IMR-90 (cell line): ENCODE measurements around the gene MRTFA. TPM values are rescaled to one million over a fixed set of nuclear protein-coding genes. Genes with fewer than 3 reads are reported as not detected.

Source experiments
- ATAC-seq: fragments of 200-7000 bp; cut with Tn5 transposase; 2 replicates; pipeline ENCODE4 v1.9.1; 2020; ENCODE audit warnings: low read depth, mild to moderate bottlenecking, moderate library complexity
- BruUV-seq: library from RNA; stranded (reverse); fragments of 400-500 nt; replicated peaks from 2 replicates; lab custom pipeline; 2021; lab: Mats Ljungman, UMichigan
- CTCF ChIA-PET: fragments of 300-600 bp; formaldehyde crosslinking; extraction: SDS; loops from one replicate; lab custom pipeline; 2021; ENCODE audit warnings: antibody characterized with exemption; lab: Yijun Ruan, JAX
- POLR2A ChIA-PET: fragments of 300-600 bp; sonication (Branson Sonifier 250); formaldehyde crosslinking; loops from one replicate; lab custom pipeline; 2022; ENCODE audit warnings: antibody characterized with exemption; ENCODE audit not compliant: unreplicated experiment; lab: Charles Lee
- DNase-seq: peaks from one replicate; pipeline ENCODE4 v3.0.0; 2013
- H2AFZ ChIP-seq: replicated peaks from 2 replicates; pipeline ENCODE3; 2013; ENCODE audit warnings: low read length, mild to moderate bottlenecking; ENCODE audit not compliant: poor library complexity
- H2AK5ac ChIP-seq: 2 replicates; pipeline ENCODE4 v1.6.1; 2013; ENCODE audit warnings: low read depth, low read length, inconsistent platforms
- H2AK9ac ChIP-seq: replicated peaks from 2 replicates; pipeline ENCODE3; 2013; ENCODE audit warnings: mild to moderate bottlenecking, low read depth, low read length, moderate library complexity; ENCODE audit not compliant: poor library complexity
- H2BK120ac ChIP-seq: 2 replicates; pipeline ENCODE4 v1.6.1; 2013; ENCODE audit warnings: low read depth, low read length, inconsistent platforms
- H2BK15ac ChIP-seq: 3 replicates; pipeline ENCODE4 v1.6.1; 2013; ENCODE audit warnings: low read depth, low read length, inconsistent platforms
- H2BK20ac ChIP-seq: 2 replicates; pipeline ENCODE4 v1.6.1; 2013; ENCODE audit warnings: low read depth, mild to moderate bottlenecking, inconsistent platforms, low read length, moderate library complexity
- H2BK5ac ChIP-seq: 2 replicates; pipeline ENCODE4 v1.6.1; 2013; ENCODE audit warnings: mild to moderate bottlenecking, low read depth, low read length, inconsistent platforms; ENCODE audit not compliant: poor library complexity, severe bottlenecking
- H3K14ac ChIP-seq: replicated peaks from 2 replicates; pipeline ENCODE4 v1.6.1; 2013; ENCODE audit warnings: low read depth, low read length, inconsistent platforms
- H3K18ac ChIP-seq: 2 replicates; pipeline ENCODE4 v1.6.1; 2013; ENCODE audit warnings: low read depth, low read length, control low read depth
- H3K23ac ChIP-seq: 2 replicates; pipeline ENCODE4 v1.6.1; 2013; ENCODE audit warnings: low read depth, low read length, inconsistent platforms
- H3K27ac ChIP-seq: 2 replicates; pipeline ENCODE4 v1.5.1; 2013; ENCODE audit warnings: mild to moderate bottlenecking, control low read depth, low read length; ENCODE audit not compliant: insufficient read depth
- H3K27me3 ChIP-seq: 2 replicates; pipeline ENCODE4 v1.6.1; 2013; ENCODE audit warnings: low read length; ENCODE audit not compliant: control insufficient read depth, insufficient read depth
- H3K36me3 ChIP-seq: 2 replicates; pipeline ENCODE4 v1.6.1; 2013; ENCODE audit warnings: low read length, mixed read lengths; ENCODE audit not compliant: control insufficient read depth, insufficient read depth
- H3K4ac ChIP-seq: 2 replicates; pipeline ENCODE4 v1.6.1; 2013; ENCODE audit warnings: low read depth, low read length, inconsistent platforms
- H3K4me1 ChIP-seq: 2 replicates; pipeline ENCODE4 v1.6.1; 2013; ENCODE audit warnings: low read length, mixed read lengths; ENCODE audit not compliant: control insufficient read depth, insufficient read depth
- H3K4me2 ChIP-seq: 2 replicates; pipeline ENCODE4 v1.6.1; 2013; ENCODE audit warnings: low read depth, mild to moderate bottlenecking, control low read depth, low read length, moderate library complexity
- H3K4me3 ChIP-seq: 2 replicates; pipeline ENCODE4 v1.5.1; 2013; ENCODE audit warnings: low read depth, mild to moderate bottlenecking, control low read depth, low read length, moderate library complexity; ENCODE audit not compliant: insufficient read depth
- H3K56ac ChIP-seq: 2 replicates; pipeline ENCODE4 v1.6.1; 2013; ENCODE audit warnings: low read length, inconsistent platforms; ENCODE audit not compliant: insufficient read depth; ENCODE audit errors: extremely low read depth
- H3K79me1 ChIP-seq, 2 experiments: 2 replicates each; pipeline ENCODE4 v1.6.1; 2013; ENCODE audit warnings: low read length in 2 of 2, inconsistent platforms in 1 of 2, low read depth in 1 of 2
- H3K9ac ChIP-seq: 2 replicates; pipeline ENCODE4 v1.6.1; 2013; ENCODE audit warnings: low read depth, low read length, control low read depth
- H3K9me1 ChIP-seq: 2 replicates; pipeline ENCODE4 v1.6.1; 2013; ENCODE audit warnings: low read length, inconsistent platforms; ENCODE audit not compliant: insufficient read depth
- H3K9me3 ChIP-seq: 2 replicates; pipeline ENCODE4 v1.6.1; 2013; ENCODE audit warnings: low read length; ENCODE audit not compliant: control insufficient read depth, insufficient read depth
- H4K20me1 ChIP-seq: 2 replicates; pipeline ENCODE4 v1.6.1; 2013; ENCODE audit warnings: low read length, inconsistent platforms; ENCODE audit not compliant: insufficient read depth
- H4K5ac ChIP-seq: 2 replicates; pipeline ENCODE4 v1.6.1; 2013; ENCODE audit warnings: mild to moderate bottlenecking, low read depth, low read length, control low read depth
- H4K8ac ChIP-seq, 2 experiments: 2 replicates each; pipeline ENCODE4 v1.6.1; 2013; ENCODE audit warnings: low read depth in 2 of 2, low read length in 2 of 2, control low read depth in 1 of 2, inconsistent platforms in 1 of 2
- H4K91ac ChIP-seq: 2 replicates; pipeline ENCODE4 v1.6.1; 2013; ENCODE audit warnings: low read depth, low read length, inconsistent platforms; ENCODE audit not compliant: insufficient read depth
- BHLHE40 ChIP-seq: fragments of 150-350 bp; IDR thresholded peaks from 2 replicates; pipeline ENCODE4 v1.6.1; 2016; ENCODE audit warnings: mild to moderate bottlenecking, low read depth, low read length
- CEBPB ChIP-seq: IDR thresholded peaks from 2 replicates; pipeline ENCODE4 v1.6.1; 2012; ENCODE audit warnings: low read depth, low read length, improper control_type of control experiment
- MXI1 ChIP-seq: IDR thresholded peaks from 2 replicates; pipeline ENCODE4 v1.6.1; 2012; ENCODE audit warnings: low read depth, mild to moderate bottlenecking, low read length, moderate library complexity, borderline replicate concordance
- POLR2A ChIP-seq: IDR thresholded peaks from 2 replicates; pipeline ENCODE4 v1.6.1; 2012; ENCODE audit warnings: mild to moderate bottlenecking, low read depth, low read length
- RCOR1 ChIP-seq: IDR thresholded peaks from 2 replicates; pipeline ENCODE4 v1.6.1; 2012; ENCODE audit warnings: mild to moderate bottlenecking, low read length, improper control_type of control experiment; ENCODE audit not compliant: insufficient replicate concordance
- RFX5 ChIP-seq: IDR thresholded peaks from 2 replicates; pipeline ENCODE4 v1.8.0; 2012; ENCODE audit warnings: low read depth, mild to moderate bottlenecking, low read length, moderate library complexity
- WGBS, 2 experiments: methylation state at CpG; one replicate each; pipeline versions ENCODE4 v1.1.5 to v1.1.7; 2013; ENCODE audit warnings: missing lambda C conversion rate in 2 of 2; ENCODE audit not compliant: insufficient read length in 1 of 2; ENCODE audit errors: extremely low coverage in 2 of 2; 5-methylcytosine and 5-hydroxymethylcytosine counted together
- dilution Hi-C: fragments of 300-500 bp; cut with HindIII; formaldehyde crosslinking; loops from one replicate; pipeline ENCODE4 v1.14.3; 2018; ENCODE audit warnings: low sequenced_read_pairs; ENCODE audit not compliant: unreplicated experiment
- in situ Hi-C: fragments of 300-500 bp; cut with MboI; formaldehyde crosslinking; loops from 3 replicates; pipeline ENCODE4 v1.14.3; 2019; ENCODE audit warnings: low sequenced_read_pairs, inconsistent platforms, mixed read lengths
- intact Hi-C: fragments of 100-400 bp; cut with micrococcal nuclease; formaldehyde crosslinking; loops from 2 replicates; pipeline ENCODE4 v1.10.0; 2022
- polyA plus RNA-seq, 3 experiments: library from polyadenylated mRNA; depleted of rRNA; stranded (reverse); fragments of >200 nt; gene quantifications; 2 replicates each; pipeline ENCODE4 v1.2.3, GENCODE V29; 2012; ENCODE audit warnings: low replicate concordance in 1 of 3
- total RNA-seq: library from RNA; depleted of rRNA; stranded (reverse); fragments of >200 nt; gene quantifications from 2 replicates; pipeline ENCODE4 v1.2.3, GENCODE V29; 2012
- TF ChIP-seq, protein P1 (sequence below): fragments of 150-350 bp; IDR thresholded peaks from 2 replicates; pipeline ENCODE4 v1.6.1; 2016; ENCODE audit warnings: low read depth, mild to moderate bottlenecking, low read length, moderate library complexity, borderline replicate concordance

The MRTFA gene
- total and polyA plus RNA-seq, 2 of the 4 experiments (the other 2 are of a cell fraction), result 12.5 to 17.2 TPM

GRCh38 chr22:40520562-40520961 is 116.0 kb downstream of the MRTFA start:
- no peak overlapping the region for H4K5ac ChIP-seq

More at GRCh38 chr22:40520562-40520961, 116.0 kb downstream of the MRTFA start:
- WGBS, 2 experiments, result no CpG with 5 or more reads among the region's 2 CpGs
- Histone ChIP-seq H3K9me3 (peaks cover 3% of the 10 kb centered on the region; the same call in 1 of the 2 replicates), H2BK15ac (no peak overlapping the region), H2BK120ac (no peak overlapping the region), H4K20me1 (no peaks in the 10 kb centered on the region), H3K4me3 (no peak overlapping the region), H2AFZ (no peak overlapping the region), H3K4me2 (no peak overlapping the region), H3K27me3 (no peaks in the 10 kb centered on the region), H3K79me1 (peaks cover 42 to 85% of the 10 kb centered on the region in 2 experiments), H3K9me1 (peaks cover 7% of the 10 kb centered on the region; the same call in 1 of the 2 replicates), H3K4ac (no peak overlapping the region), H3K9ac (no peak overlapping the region), H3K18ac (no peak overlapping the region), H2AK5ac (no peak overlapping the region), H2AK9ac (no peak overlapping the region), H3K23ac (no peak overlapping the region), H3K27ac (no peak overlapping the region), H3K56ac (no peak overlapping the region), H2BK20ac (no peak overlapping the region), H3K14ac (no peak overlapping the region), H3K36me3 (peaks cover 2% of the 10 kb centered on the region; the same call in 1 of the 2 replicates), H4K8ac (no peak overlapping the region), H4K91ac (no peak overlapping the region), H2BK5ac (peak overlapping the region; percentile 24), H3K4me1 (peaks cover 6% of the 10 kb centered on the region; the same call in 1 of the 2 replicates)
- no peak for ATAC-seq
- no peak for TF ChIP-seq MXI1
- TF ChIP-seq POLR2A, result no peak
- no peak for TF ChIP-seq RFX5
- TF ChIP-seq BHLHE40, result no peak
- TF ChIP-seq, protein P1, sequence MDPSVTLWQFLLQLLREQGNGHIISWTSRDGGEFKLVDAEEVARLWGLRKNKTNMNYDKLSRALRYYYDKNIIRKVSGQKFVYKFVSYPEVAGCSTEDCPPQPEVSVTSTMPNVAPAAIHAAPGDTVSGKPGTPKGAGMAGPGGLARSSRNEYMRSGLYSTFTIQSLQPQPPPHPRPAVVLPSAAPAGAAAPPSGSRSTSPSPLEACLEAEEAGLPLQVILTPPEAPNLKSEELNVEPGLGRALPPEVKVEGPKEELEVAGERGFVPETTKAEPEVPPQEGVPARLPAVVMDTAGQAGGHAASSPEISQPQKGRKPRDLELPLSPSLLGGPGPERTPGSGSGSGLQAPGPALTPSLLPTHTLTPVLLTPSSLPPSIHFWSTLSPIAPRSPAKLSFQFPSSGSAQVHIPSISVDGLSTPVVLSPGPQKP, result no peak
- TF ChIP-seq RCOR1, result no peak
- no peak for TF ChIP-seq CEBPB
- ChIA-PET POLR2A (no interaction called here), CTCF (interaction anchor here (1.1 kb wide), 1 partner anchor 8 kb away, joined by 3 read pairs; no protein-coding TSS in a partner anchor)
- DNase-seq, result no peak
- in situ Hi-C loops, result no loop called here
- dilution Hi-C loops, result no loop called here
- BruUV-seq, result no TSS peak
- intact Hi-C loops, result no loop called here
